ENCODE data around the gene ITGB2.
"Not testable (repeated sequence)": the region's sequence is repeated elsewhere in the genome, so short reads cannot be mapped to it uniquely, and the experiment has no call there.

ITGB2 gene

DNA sequence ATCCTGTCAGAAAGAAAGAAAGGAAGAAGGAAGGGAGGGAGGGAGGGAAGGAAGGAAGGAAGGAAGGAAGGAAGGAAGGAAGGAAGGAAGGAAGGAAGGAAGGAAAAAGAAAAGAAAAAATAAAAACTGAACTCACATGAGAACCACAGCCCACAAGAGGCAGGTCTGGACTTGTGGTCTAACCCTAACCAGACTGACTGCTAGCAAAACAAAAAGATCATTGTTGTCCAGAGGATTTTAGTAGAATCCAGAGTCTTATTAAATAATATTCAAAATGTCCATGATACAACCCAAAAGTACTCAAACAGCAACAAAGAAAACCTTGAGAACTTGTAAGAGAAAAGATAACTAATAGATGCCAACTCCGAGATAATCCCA is 4.7 kb upstream of the ITGB2 start:
- no peak for DNase-seq

DNA sequence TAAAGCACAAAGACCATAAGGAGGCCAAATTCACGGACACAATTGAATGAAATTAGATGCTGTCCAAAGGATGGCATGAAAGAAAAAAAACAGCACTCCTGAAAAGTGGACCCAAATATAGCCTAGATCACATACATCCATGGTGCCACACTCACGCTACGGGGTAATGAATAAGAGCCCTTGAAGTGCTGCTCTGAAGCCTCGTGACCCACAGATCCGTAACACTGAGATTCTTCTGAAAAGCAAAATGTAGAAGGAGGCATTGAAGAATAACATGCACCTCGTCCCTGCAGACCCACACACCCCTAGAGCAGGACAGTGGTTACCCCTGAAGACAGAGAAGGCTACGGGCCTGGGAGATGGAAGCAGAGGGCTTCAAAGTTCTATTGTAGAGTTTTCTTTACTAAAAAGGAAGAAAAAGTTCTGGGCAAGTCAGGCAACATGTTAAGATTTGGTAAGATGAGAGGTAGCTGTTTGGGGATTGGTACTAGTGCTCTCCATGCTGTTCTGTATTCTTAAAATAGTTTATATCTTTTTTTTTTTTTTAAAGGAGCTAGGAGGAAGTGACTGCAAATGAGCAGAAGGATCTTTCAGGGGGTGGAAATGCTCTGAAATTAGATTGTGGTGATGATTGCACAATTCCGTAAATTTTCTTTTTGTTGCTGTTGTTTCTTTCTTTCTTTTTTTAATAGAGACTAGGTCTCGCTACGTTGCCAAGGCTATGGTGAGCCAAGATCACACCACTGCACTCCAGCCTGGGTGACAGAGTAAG is 4.1 kb upstream of the ITGB2 start:
- no peak for DNase-seq

GRCh38 chr21:44923480-44924084 is 2.9 kb upstream of the ITGB2 start:
- DNase-seq: no peak

GRCh38 chr21:44921928-44922327 is 1.2 kb upstream of the ITGB2 start:
- no peak for DNase-seq

- no peak for DNase-seq
Observed at GRCh38 chr21:44919913-44920693, 596 bp downstream of the ITGB2 start.

DNA sequence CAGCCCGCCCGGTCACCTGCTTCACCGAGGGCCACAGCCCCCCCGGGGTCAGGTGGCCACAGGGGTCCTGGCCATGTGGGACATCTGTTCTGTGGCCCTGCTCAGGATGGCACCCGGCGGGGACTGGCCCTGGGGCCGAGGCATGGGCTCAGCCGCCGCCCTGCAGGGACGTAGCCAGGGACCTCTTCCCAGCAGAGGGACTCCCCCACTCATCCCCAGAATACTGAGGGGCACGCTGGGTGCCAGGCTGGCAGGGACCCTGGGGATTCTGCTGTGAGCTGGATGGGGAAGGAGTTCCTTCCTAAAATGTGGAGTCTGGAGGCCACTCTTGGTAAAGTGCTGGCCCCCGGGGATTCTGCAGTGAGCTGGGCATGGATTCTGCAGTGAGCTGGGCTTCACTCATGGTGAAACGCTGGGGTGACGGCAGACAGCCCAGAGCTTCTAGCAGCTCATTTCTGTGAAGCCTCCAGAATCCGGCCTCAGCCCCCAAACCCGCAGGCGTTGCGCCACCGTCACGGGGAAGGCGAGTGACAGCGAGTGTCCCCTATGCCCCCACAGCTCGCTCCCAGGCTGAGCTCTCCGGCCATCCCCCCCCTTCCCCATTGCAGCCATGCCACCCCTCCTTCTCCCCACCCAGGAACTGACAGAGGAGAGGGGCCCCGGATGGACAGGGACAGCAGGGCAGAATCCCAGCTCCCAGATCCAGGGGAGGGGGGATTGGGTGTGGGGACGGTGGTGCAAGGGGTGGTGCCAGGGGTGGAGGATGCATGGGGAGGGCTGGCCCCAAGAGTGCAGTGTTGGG is 1.4 kb downstream of the ITGB2 start:
- DNase-seq: no peak

DNA sequence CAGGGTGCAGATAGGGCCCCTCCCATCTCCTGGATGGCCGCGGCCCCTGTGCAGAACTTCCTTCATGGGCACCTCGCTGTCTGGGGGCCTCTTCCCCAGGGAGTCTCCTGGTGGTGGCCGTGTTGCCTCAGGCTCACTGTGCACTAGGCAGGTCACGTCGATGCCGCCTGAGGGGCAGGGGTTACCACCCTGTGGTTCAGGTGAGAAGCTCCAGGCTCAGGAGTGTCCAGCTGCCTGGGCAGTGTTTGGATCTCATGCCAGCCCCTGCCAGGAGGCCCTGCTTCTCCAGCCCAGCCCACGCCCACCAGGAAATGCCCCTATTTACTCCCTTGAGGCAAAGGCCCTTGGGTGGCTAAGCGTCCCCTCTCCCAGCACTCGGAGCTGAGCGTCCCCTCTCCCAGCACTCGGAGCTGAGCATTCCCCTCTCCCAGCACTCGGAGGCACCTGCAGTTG is 2.1 kb downstream of the ITGB2 start:
- DNase-seq: no peak

DNA sequence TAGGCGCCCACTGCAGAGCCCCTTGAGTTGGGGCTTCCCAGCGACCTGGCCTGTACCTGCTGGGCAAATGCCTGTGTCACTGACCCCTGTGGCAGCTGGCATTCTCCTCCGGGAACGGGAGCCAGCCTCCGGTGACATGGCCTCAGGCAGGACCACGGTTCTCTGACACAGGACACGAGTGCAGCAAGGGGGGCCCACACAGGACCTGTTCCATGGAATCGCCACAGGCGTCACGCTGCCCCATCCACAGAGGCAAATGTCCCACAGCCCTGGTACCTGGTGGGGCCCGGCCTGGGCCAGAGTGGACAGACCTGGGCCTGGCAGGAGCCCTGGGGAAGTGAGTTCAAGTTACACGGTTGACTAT is 2.6 kb downstream of the ITGB2 start:
- no peak for DNase-seq

- DNase-seq: no peak
Observed at GRCh38 chr21:44917446-44918106, 3.1 kb downstream of the ITGB2 start.

- DNase-seq: no peak
Observed at GRCh38 chr21:44916965-44917364, 3.7 kb downstream of the ITGB2 start.

GRCh38 chr21:44914176-44914874 is 6.4 kb downstream of the ITGB2 start:
- DNase-seq: no peak

- no peak for DNase-seq
Observed at GRCh38 chr21:44913425-44914175, 7.1 kb downstream of the ITGB2 start.

- DNase-seq: not testable (repeated sequence)
Observed at GRCh38 chr21:44912506-44913412, 7.9 kb downstream of the ITGB2 start.

GRCh38 chr21:44912158-44912473 is 8.6 kb downstream of the ITGB2 start:
- no peak for DNase-seq

GRCh38 chr21:44911384-44912157 is 9.1 kb downstream of the ITGB2 start:
- no peak for DNase-seq

DNA sequence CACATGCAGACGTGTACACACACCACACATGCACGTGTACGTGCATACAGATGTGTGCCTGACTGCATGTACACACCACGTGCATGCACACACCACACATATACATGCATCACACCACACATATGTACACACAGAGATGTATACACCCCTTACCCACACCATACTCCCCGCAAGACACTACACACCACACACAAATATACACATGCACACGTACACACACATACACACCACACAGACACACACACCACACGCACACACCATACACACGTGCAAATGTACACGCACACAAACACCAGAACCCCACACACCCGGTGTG is 9.7 kb downstream of the ITGB2 start:
- DNase-seq: no peak

DNA sequence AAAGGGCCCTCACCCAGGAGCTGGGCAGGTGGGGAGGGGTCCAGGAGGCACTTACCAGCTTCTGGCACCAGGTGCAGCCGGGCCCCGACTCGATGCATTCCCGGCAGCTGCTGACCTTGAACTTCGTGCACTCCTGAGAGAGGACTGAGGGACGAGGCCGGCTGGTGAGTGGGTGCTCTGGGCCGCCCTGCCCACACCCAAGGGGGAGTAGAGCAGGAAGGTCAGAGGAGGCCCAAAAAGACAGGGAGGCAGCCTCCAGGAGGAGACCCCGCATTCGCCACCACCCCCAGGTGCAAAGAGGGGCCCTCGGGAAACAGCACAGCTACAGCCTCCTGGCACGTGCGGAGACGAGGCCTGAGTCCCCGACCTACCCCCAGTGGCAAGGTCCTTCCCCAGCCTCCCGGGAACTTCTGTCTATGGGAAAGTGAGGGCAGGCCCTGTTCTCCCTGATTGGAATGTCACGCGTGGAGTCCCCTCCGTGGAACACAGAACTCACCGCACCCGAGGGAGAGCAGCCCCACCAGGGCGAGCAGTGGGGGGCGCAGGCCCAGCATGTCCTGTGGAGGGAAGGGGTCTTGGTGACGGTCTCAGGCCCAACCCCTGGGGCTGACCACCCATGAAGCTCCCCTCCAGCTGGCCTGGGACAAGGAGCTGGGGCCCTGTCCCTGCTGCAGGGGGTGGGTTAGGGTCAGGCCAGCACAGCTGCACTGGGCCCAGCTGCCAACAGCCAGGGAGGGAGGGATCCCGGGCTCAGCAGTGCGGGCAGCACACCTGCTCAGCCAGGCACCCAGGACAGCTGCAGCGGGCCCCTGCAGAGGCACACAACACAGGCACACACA is 10.3 kb downstream of the ITGB2 start:
- no peak for DNase-seq

DNA sequence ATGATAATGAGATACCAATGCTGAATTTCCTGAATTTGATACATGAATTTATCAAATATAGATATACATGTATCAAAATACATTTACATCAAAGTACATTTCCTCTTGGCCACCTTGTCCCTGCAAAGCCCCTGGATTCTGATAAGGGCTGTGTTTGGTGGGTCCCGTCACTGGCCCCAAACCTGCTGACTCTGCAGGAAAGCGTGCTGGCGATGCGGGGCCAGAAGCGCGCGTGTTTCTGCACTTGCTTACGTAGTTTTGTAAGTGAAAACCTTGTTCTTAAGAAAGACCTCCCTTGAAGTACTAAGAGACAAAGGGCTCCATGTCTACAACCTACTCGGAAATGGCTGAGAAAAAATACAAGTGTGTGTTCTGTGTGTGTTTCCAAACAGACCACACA is 11.0 kb downstream of the ITGB2 start:
- no peak for DNase-seq

- no peak for DNase-seq
Observed at GRCh38 chr21:44908908-44909307, 11.8 kb downstream of the ITGB2 start.

All from NCI-H510A treated with DMSO at 0.1 percent for 48 hours (cell line).